Activated CD4-positive, alpha-beta T cell treated with anti-CD3 and anti-CD28 coated beads, Interleukin-2, amount 10 ng/mL, durations not matched to agents 24 days and 14 days (primary cell): ENCODE data around the gene UBP1. TPM values are rescaled to one million over a fixed set of nuclear protein-coding genes. Genes with fewer than 3 reads are reported as not detected.
"Not testable (repeated sequence)": the region's sequence is repeated elsewhere in the genome, so short reads cannot be mapped to it uniquely, and the experiment has no call there.

Source experiments
- DNase-seq: peaks from one replicate; pipeline ENCODE4 v3.0.0; 2022
- H3K27ac Mint-ChIP-seq: one replicate; pipeline ENCODE4 v1.8.0; 2022; ENCODE audit warnings: mild to moderate bottlenecking, mixed read lengths
- H3K27me3 Mint-ChIP-seq: one replicate; pipeline ENCODE4 v1.8.0; 2022; ENCODE audit warnings: mixed read lengths
- H3K36me3 Mint-ChIP-seq: one replicate; pipeline ENCODE4 v1.8.0; 2022; ENCODE audit warnings: low read depth, mild to moderate bottlenecking, mixed read lengths
- H3K4me1 Mint-ChIP-seq: one replicate; pipeline ENCODE4 v1.8.0; 2021; ENCODE audit warnings: mixed read lengths
- H3K4me3 Mint-ChIP-seq: one replicate; pipeline ENCODE4 v1.8.0; 2022; ENCODE audit warnings: mild to moderate bottlenecking, moderate library complexity, mixed read lengths
- H3K9me3 Mint-ChIP-seq: one replicate; pipeline ENCODE4 v1.8.0; 2021; ENCODE audit warnings: mixed read lengths
- intact Hi-C: fragments of 100-400 bp; cut with micrococcal nuclease; formaldehyde crosslinking; loops from one replicate; pipeline ENCODE4 v1.15.1; 2023
- total RNA-seq: library from RNA; stranded (reverse); gene quantifications from 2 replicates; pipeline ENCODE4 v1.2.3, GENCODE V29; 2022

The UBP1 gene
- total RNA-seq, 1 donor from 2014 or later, result 74.1 TPM

GRCh38 chr3:33364531-33365128 lies 75.6 kb downstream of the UBP1 start:
- intact Hi-C loops, result no loop called here
- Mint-ChIP-seq H3K9me3 (no peaks in the 10 kb centered on the region), H3K4me1 (no peaks in the 10 kb centered on the region), H3K36me3 (no peaks in the 10 kb centered on the region), H3K4me3 (no peak overlapping the region), H3K27ac (no peak overlapping the region), H3K27me3 (peaks cover 10% of the 10 kb centered on the region)
- DNase-seq, result no peak

- Mint-ChIP-seq H3K27me3 (peaks cover 15% of the 10 kb centered on the region), H3K27ac (no peak overlapping the region), H3K9me3 (no peaks in the 10 kb centered on the region), H3K4me1 (no peaks in the 10 kb centered on the region), H3K4me3 (no peak overlapping the region), H3K36me3 (no peaks in the 10 kb centered on the region)
- no peak for DNase-seq
- intact Hi-C loops, result no loop called here
Observed at GRCh38 chr3:33364060-33364459, 76.1 kb downstream of the UBP1 start.

GRCh38 chr3:33363113-33363800 lies 76.9 kb downstream of the UBP1 start:
- Mint-ChIP-seq H3K36me3 (no peaks in the 10 kb centered on the region), H3K4me3 (no peak overlapping the region), H3K27me3 (peaks cover 20% of the 10 kb centered on the region), H3K4me1 (no peaks in the 10 kb centered on the region), H3K27ac (no peak overlapping the region), H3K9me3 (no peaks in the 10 kb centered on the region)
- DNase-seq, result no peak
- intact Hi-C loops, result no loop called here

- DNase-seq, result no peak
- no peaks in the 10 kb centered on the region for H3K9me3 Mint-ChIP-seq
- peaks cover 1% of the 10 kb centered on the region for H3K4me1 Mint-ChIP-seq
- H3K4me3 Mint-ChIP-seq, result no peak overlapping the region
- no peak overlapping the region for H3K27ac Mint-ChIP-seq
- peaks cover 19% of the 10 kb centered on the region for H3K27me3 Mint-ChIP-seq
- intact Hi-C loops, result no loop called here
- H3K36me3 Mint-ChIP-seq, result no peaks in the 10 kb centered on the region
Observed at GRCh38 chr3:33360136-33360825, 79.9 kb downstream of the UBP1 start.

- H3K9me3 Mint-ChIP-seq, result no peaks in the 10 kb centered on the region
- peaks cover 1% of the 10 kb centered on the region for H3K4me1 Mint-ChIP-seq
- H3K27ac Mint-ChIP-seq, result peak overlapping the region; percentile 3
- H3K27me3 Mint-ChIP-seq, result peaks cover 22% of the 10 kb centered on the region
- intact Hi-C loops, result no loop called here
- no peaks in the 10 kb centered on the region for H3K36me3 Mint-ChIP-seq
- no peak for DNase-seq
- H3K4me3 Mint-ChIP-seq, result no peak overlapping the region
Observed at GRCh38 chr3:33358172-33358781, 81.9 kb downstream of the UBP1 start.

GRCh38 chr3:33355611-33356010 lies 84.6 kb downstream of the UBP1 start:
- intact Hi-C loops, result no loop called here
- Mint-ChIP-seq H3K9me3 (no peaks in the 10 kb centered on the region), H3K27ac (no peak overlapping the region), H3K36me3 (no peaks in the 10 kb centered on the region), H3K27me3 (peaks cover 27% of the 10 kb centered on the region), H3K4me1 (peaks cover 1% of the 10 kb centered on the region), H3K4me3 (no peak overlapping the region)
- no peak for DNase-seq

GRCh38 chr3:33339758-33340157 lies 100.4 kb downstream of the UBP1 start:
- Mint-ChIP-seq H3K36me3 (no peaks in the 10 kb centered on the region), H3K9me3 (no peaks in the 10 kb centered on the region), H3K27ac (no peak overlapping the region), H3K27me3 (peaks cover 6% of the 10 kb centered on the region), H3K4me3 (no peak overlapping the region), H3K4me1 (no peaks in the 10 kb centered on the region)
- DNase-seq, result no peak
- intact Hi-C loops, result no loop called here

- intact Hi-C loops, H3K4me1 Mint-ChIP-seq: not testable (repeated sequence)
Observed at GRCh38 chr3:33338936-33339465, 101.2 kb downstream of the UBP1 start.

More at GRCh38 chr3:33338936-33339465, 101.2 kb downstream of the UBP1 start:
- not testable (repeated sequence) for H3K4me3 Mint-ChIP-seq, H3K36me3 Mint-ChIP-seq, H3K27ac Mint-ChIP-seq, H3K27me3 Mint-ChIP-seq, DNase-seq, H3K9me3 Mint-ChIP-seq

Other genes with a start within 250 kb of the UBP1 start
- not detected in 2 replicates for gene SUSD5, start 221.6 kb downstream of the UBP1 start, total RNA-seq
- gene FBXL2, start 163.0 kb downstream of the UBP1 start, total RNA-seq, result not detected in 2 replicates